Measurements from ENCODE around the gene MSH2.
"Not testable (repeated sequence)": the region's sequence is repeated elsewhere in the genome, so short reads cannot be mapped to it uniquely, and the experiment has no call there.

The MSH2 gene

GRCh38 chr2:47499621-47500309, 96.8 kb downstream of the MSH2 start:
- Mint-ChIP-seq H3K4me1 (peaks cover 23 to 30% of the 10 kb centered on the region in 2 donors), H3K9me3 (peaks cover 19 to 21% of the 10 kb centered on the region in 2 donors), H3K27ac (no peak overlapping the region), H3K4me3 (no peak overlapping the region), H3K36me3 (peaks cover 15 to 26% of the 10 kb centered on the region in 2 donors), H3K27me3 (peaks cover 7 to 11% of the 10 kb centered on the region in 2 donors)
- DNase-seq: no peak
- ATAC-seq (replicated peaks): no peak

- DNase-seq (no peak), ATAC-seq (replicated peaks) (no peak)
- H3K27ac Mint-ChIP-seq: no peak overlapping the region
- no peak overlapping the region for H3K4me3 Mint-ChIP-seq
- H3K9me3 Mint-ChIP-seq: peaks cover 21 to 27% of the 10 kb centered on the region in 2 donors
- H3K27me3 Mint-ChIP-seq: peaks cover 7 to 11% of the 10 kb centered on the region in 2 donors
- peaks cover 23 to 30% of the 10 kb centered on the region in 2 donors for H3K4me1 Mint-ChIP-seq
- peaks cover 17 to 37% of the 10 kb centered on the region in 2 donors for H3K36me3 Mint-ChIP-seq
Observed at GRCh38 chr2:47501374-47502200, 98.6 kb downstream of the MSH2 start.

DNA sequence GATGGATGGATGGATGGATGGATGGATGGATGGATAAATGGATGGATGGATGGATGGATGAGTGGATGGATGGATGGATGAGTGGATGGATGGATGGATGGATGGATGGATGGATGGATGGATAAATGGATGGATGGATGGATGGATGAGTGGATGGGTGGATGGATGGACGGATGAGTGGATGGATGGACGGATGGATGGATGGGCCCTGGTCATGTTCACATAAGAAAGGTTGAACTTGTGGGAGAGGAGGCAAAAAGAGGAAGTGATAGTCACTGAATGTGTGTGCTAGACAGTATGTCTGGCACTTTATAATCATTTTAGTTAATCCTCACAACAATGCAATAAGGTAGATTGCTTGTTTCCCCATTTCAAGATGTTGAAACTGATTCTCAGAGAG, 99.5 kb downstream of the MSH2 start:
- Mint-ChIP-seq H3K4me1 (peaks cover 20 to 30% of the 10 kb centered on the region in 2 donors), H3K27me3 (peaks cover 7 to 11% of the 10 kb centered on the region in 2 donors), H3K36me3 (peaks cover 17 to 33% of the 10 kb centered on the region in 2 donors), H3K27ac (peak overlapping the region; percentile 91), H3K4me3 (peak overlapping the region in 1 of 2 donors; percentile 21), H3K9me3 (peaks cover 21 to 27% of the 10 kb centered on the region in 2 donors)
- DNase-seq: not testable (repeated sequence)
- ATAC-seq (replicated peaks): peak; percentile 90 to 92

GRCh38 chr2:47503481-47504070, 100.6 kb downstream of the MSH2 start:
- H3K4me1 Mint-ChIP-seq: peaks cover 20 to 30% of the 10 kb centered on the region in 2 donors
- H3K36me3 Mint-ChIP-seq: peaks cover 17 to 28% of the 10 kb centered on the region in 2 donors
- ATAC-seq (replicated peaks) (peak; percentile 43 to 57), DNase-seq (no peak)
- no peak overlapping the region for H3K4me3 Mint-ChIP-seq
- H3K9me3 Mint-ChIP-seq: peaks cover 21 to 23% of the 10 kb centered on the region in 2 donors
- peak overlapping the region; percentile 20 for H3K27ac Mint-ChIP-seq
- H3K27me3 Mint-ChIP-seq: peaks cover 7 to 11% of the 10 kb centered on the region in 2 donors

GRCh38 chr2:47504174-47504810, 101.3 kb downstream of the MSH2 start:
- no peak overlapping the region for H3K4me3 Mint-ChIP-seq
- peaks cover 17 to 28% of the 10 kb centered on the region in 2 donors for H3K36me3 Mint-ChIP-seq
- H3K27ac Mint-ChIP-seq: peak overlapping the region; percentile 77
- DNase-seq (no peak), ATAC-seq (replicated peaks) (peak in 1 of 2 donors; percentile 24)
- peaks cover 7 to 11% of the 10 kb centered on the region in 2 donors for H3K27me3 Mint-ChIP-seq
- H3K4me1 Mint-ChIP-seq: peaks cover 20 to 30% of the 10 kb centered on the region in 2 donors
- H3K9me3 Mint-ChIP-seq: peaks cover 19 to 23% of the 10 kb centered on the region in 2 donors

GRCh38 chr2:47506024-47506423, 103.1 kb downstream of the MSH2 start:
- Mint-ChIP-seq H3K9me3 (peaks cover 11 to 16% of the 10 kb centered on the region in 2 donors), H3K36me3 (peaks cover 11 to 21% of the 10 kb centered on the region in 2 donors), H3K4me1 (peaks cover 18 to 30% of the 10 kb centered on the region in 2 donors), H3K27ac (no peak overlapping the region), H3K27me3 (peaks cover 7 to 11% of the 10 kb centered on the region in 2 donors), H3K4me3 (no peak overlapping the region)
- DNase-seq: no peak
- no peak for ATAC-seq (replicated peaks)

DNA sequence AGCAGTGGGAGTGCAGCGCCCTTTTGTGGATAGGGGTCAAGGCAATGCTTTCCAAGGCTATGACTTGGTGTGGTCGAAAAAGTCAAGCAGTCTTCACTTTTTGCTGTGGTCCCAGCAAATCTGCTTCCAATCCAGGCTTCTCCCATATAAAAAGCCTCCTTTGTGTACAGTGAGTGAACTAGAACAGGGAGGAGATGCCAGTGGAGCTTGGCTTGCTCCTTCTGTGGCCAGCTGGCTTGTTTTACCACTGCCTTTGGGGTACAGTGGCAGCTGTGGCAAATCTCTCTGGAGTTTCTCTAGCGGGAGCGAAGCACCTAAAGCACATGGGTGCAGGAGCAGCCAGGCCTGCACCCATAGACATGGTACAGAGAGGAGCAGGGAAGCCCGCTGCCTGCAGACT, 103.5 kb downstream of the MSH2 start:
- peaks cover 11 to 16% of the 10 kb centered on the region in 2 donors for H3K9me3 Mint-ChIP-seq
- H3K27ac Mint-ChIP-seq: no peak overlapping the region
- H3K36me3 Mint-ChIP-seq: peaks cover 11 to 21% of the 10 kb centered on the region in 2 donors
- no peak overlapping the region for H3K4me3 Mint-ChIP-seq
- no peak for ATAC-seq (replicated peaks)
- H3K27me3 Mint-ChIP-seq: peaks cover 7 to 11% of the 10 kb centered on the region in 2 donors
- H3K4me1 Mint-ChIP-seq: peaks cover 18 to 30% of the 10 kb centered on the region in 2 donors
- DNase-seq: no peak

DNA sequence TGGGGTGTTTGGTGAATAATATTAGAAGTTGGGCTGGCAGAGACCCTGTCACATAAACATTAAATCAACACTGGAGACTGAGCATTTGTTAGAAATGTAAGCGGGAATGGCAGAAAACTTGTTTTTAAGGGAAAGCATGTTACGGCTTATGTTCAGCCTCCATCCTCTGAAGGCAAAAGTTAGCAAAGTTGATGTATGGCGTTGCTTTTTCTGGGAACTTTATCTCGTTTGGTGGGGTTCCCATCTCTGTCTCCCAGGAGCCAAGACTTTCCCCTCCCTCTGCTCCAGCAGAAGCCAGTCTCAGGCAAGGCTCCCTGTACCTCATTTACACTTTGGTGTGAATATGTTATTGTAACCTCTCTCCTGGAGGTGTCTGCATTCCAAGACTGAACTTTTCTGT, 105.1 kb downstream of the MSH2 start:
- no peak overlapping the region for H3K4me3 Mint-ChIP-seq
- H3K27ac Mint-ChIP-seq: no peak overlapping the region
- H3K36me3 Mint-ChIP-seq: peaks cover 7 to 16% of the 10 kb centered on the region in 2 donors
- H3K9me3 Mint-ChIP-seq: peaks cover 6 to 11% of the 10 kb centered on the region in 2 donors
- DNase-seq (no peak), ATAC-seq (replicated peaks) (no peak)
- H3K27me3 Mint-ChIP-seq: peaks cover 7 to 8% of the 10 kb centered on the region in 2 donors
- peaks cover 11 to 14% of the 10 kb centered on the region in 2 donors for H3K4me1 Mint-ChIP-seq

- H3K4me3 Mint-ChIP-seq: no peak overlapping the region
- no peak overlapping the region for H3K27ac Mint-ChIP-seq
- peaks cover 10% of the 10 kb centered on the region in 2 donors for H3K4me1 Mint-ChIP-seq
- ATAC-seq (replicated peaks) (no peak), DNase-seq (no peak)
- peaks cover 8 to 21% of the 10 kb centered on the region in 2 donors for H3K36me3 Mint-ChIP-seq
- H3K27me3 Mint-ChIP-seq: peaks cover 7 to 8% of the 10 kb centered on the region in 2 donors
- peaks cover 6 to 11% of the 10 kb centered on the region in 2 donors for H3K9me3 Mint-ChIP-seq
Observed at GRCh38 chr2:47508641-47509040, 105.7 kb downstream of the MSH2 start.

DNA sequence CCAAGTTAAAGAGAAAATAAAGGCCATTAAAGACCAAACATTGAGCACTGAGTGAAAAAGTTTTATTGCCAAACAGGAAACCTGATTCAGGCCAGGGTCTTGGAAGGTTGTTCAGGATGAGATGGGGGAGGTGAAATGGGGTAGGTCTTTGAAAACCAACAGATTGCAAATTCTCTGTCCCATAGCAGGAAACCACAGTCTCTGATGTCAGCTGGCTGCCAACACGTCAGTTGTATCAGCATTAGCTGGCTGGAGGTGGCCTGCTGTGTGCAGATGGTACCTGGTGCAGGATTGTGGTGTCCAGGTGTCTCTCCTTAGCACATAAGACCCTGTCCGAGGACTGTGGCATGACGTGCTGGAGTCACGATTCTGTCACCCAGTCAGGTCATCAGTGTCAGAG, 106.3 kb downstream of the MSH2 start:
- H3K27me3 Mint-ChIP-seq: peaks cover 4 to 5% of the 10 kb centered on the region in 2 donors
- peaks cover 4% of the 10 kb centered on the region in 2 donors for H3K4me1 Mint-ChIP-seq
- no peak for ATAC-seq (replicated peaks)
- H3K27ac Mint-ChIP-seq: no peak overlapping the region
- peaks cover 9 to 23% of the 10 kb centered on the region in 2 donors for H3K36me3 Mint-ChIP-seq
- H3K9me3 Mint-ChIP-seq: peaks cover 6 to 10% of the 10 kb centered on the region in 2 donors
- H3K4me3 Mint-ChIP-seq: no peak overlapping the region
- DNase-seq: no peak

- H3K27ac Mint-ChIP-seq: no peak overlapping the region
- H3K4me3 Mint-ChIP-seq: no peak overlapping the region
- no peaks in the 10 kb centered on the region for H3K27me3 Mint-ChIP-seq
- H3K9me3 Mint-ChIP-seq: peaks cover 2 to 6% of the 10 kb centered on the region in 2 donors
- peaks cover 5 to 19% of the 10 kb centered on the region in 2 donors for H3K36me3 Mint-ChIP-seq
- H3K4me1 Mint-ChIP-seq: no peaks in the 10 kb centered on the region
- no peak for ATAC-seq (replicated peaks)
- DNase-seq: no peak
Observed at GRCh38 chr2:47509821-47510385, 106.9 kb downstream of the MSH2 start.

DNA sequence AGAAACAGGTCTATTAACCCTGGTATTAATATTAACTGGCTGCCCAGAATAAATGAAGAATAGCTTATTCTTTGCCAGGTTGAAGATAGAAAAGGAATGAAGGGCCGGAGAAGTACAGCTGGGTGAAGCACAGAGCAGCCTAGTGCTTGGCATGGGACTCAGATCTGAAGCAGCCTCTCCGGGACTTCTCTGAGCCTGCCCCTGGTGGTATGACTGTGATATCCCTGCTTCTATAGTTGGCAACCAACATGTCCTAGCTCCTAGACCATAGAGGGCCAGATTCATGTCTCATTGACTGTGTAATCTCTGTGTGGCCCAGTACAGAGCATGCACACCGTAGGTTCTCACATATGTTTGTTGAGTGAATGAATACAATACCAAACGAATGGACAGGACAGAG, 107.8 kb downstream of the MSH2 start:
- ATAC-seq (replicated peaks) (no peak), DNase-seq (no peak)
- H3K27ac Mint-ChIP-seq: no peak overlapping the region
- H3K4me1 Mint-ChIP-seq: no peaks in the 10 kb centered on the region
- H3K9me3 Mint-ChIP-seq: no peaks in the 10 kb centered on the region
- no peak overlapping the region for H3K4me3 Mint-ChIP-seq
- no peaks in the 10 kb centered on the region for H3K27me3 Mint-ChIP-seq
- peaks cover 4 to 13% of the 10 kb centered on the region in 2 donors for H3K36me3 Mint-ChIP-seq

- H3K36me3 Mint-ChIP-seq: peaks cover 4 to 8% of the 10 kb centered on the region in 2 donors
- ATAC-seq (replicated peaks): no peak
- no peak overlapping the region for H3K4me3 Mint-ChIP-seq
Observed at GRCh38 chr2:47512581-47513083, 109.7 kb downstream of the MSH2 start.

More at GRCh38 chr2:47512581-47513083, 109.7 kb downstream of the MSH2 start:
- H3K27ac Mint-ChIP-seq: no peak overlapping the region
- no peaks in the 10 kb centered on the region for H3K9me3 Mint-ChIP-seq
- no peak for DNase-seq
- H3K27me3 Mint-ChIP-seq: no peaks in the 10 kb centered on the region
- H3K4me1 Mint-ChIP-seq: no peaks in the 10 kb centered on the region
